GM12878 (cell line): ENCODE measurements around the gene PAX7. TPM values are rescaled to one million over a fixed set of nuclear protein-coding genes. Genes with fewer than 3 reads are reported as not detected.

ENCODE experiments used
- ATAC-seq: fragments of 200-7000 bp; cut with Tn5 transposase; 3 replicates; pipeline ENCODE4 v1.9.1; 2020; ENCODE audit warnings: mild to moderate bottlenecking, moderate library complexity
- BruUV-seq: library from RNA; stranded (reverse); fragments of 400-500 nt; replicated peaks from 2 replicates; lab custom pipeline; 2021; lab: Mats Ljungman, UMichigan
- CTCF ChIA-PET: fragments of 300-600 bp; sonication (Branson Sonifier 250); formaldehyde crosslinking; extraction: SDS; loops from one replicate; lab custom pipeline; 2021; ENCODE audit warnings: inconsistent platforms; lab: Yijun Ruan, JAX
- POLR2A ChIA-PET: fragments of 350-600 bp; formaldehyde crosslinking; extraction: SDS; loops from one replicate; lab custom pipeline; 2021; ENCODE audit warnings: inconsistent platforms; lab: Charles Lee
- RAD21 ChIA-PET: fragments of 300-600 bp; sonication (Branson Sonifier 250); formaldehyde crosslinking; loops from one replicate; lab custom pipeline; 2023; ENCODE audit warnings: antibody characterized with exemption; ENCODE audit not compliant: unreplicated experiment; lab: Charles Lee
- SMC1A ChIA-PET: fragments of 300-600 bp; sonication (Branson Sonifier 250); formaldehyde crosslinking; loops from one replicate; lab custom pipeline; 2023; ENCODE audit not compliant: unreplicated experiment, uncharacterized antibody; lab: Charles Lee
- DNase-seq: peaks from one replicate; pipeline ENCODE4 v3.0.0-alpha.2; 2011; ENCODE audit warnings: low read depth, low spot score
- FAIRE-seq: peaks from 3 replicates; lab custom pipeline; 2011; peaks lifted over from hg19 to GRCh38; lab: Jason Lieb, UNC
- H2AFZ ChIP-seq: 2 replicates; pipeline ENCODE4 v1.6.0; 2011; ENCODE audit warnings: low read depth, low read length, control low read depth; ENCODE audit not compliant: control insufficient read depth
- H3K27ac ChIP-seq: 2 replicates; pipeline ENCODE4 v1.5.1; 2011; ENCODE audit warnings: control low read depth; ENCODE audit not compliant: control insufficient read depth, insufficient read depth
- H3K27me3 ChIP-seq, 2 experiments: replicated peaks in 1 of 2; 2 replicates each; pipeline versions ENCODE4 v1.6.0 to v1.6.1; 2011; ENCODE audit warnings: low read length in 1 of 2; ENCODE audit not compliant: control insufficient read depth in 2 of 2, insufficient read depth in 2 of 2
- H3K36me3 ChIP-seq, 2 experiments: 2 replicates each; pipeline ENCODE4 v1.5.1; 2011; ENCODE audit warnings: low read length in 1 of 2; ENCODE audit not compliant: control insufficient read depth in 2 of 2, insufficient read depth in 2 of 2
- H3K4me1 ChIP-seq: 2 replicates; pipeline ENCODE4 v1.6.1; 2011; ENCODE audit warnings: mild to moderate bottlenecking, low read length, moderate library complexity, mixed read lengths; ENCODE audit not compliant: control insufficient read depth, insufficient read depth
- H3K4me2 ChIP-seq: 2 replicates; pipeline ENCODE4 v1.6.0; 2011; ENCODE audit warnings: control low read depth; ENCODE audit not compliant: control insufficient read depth, insufficient read depth
- H3K4me3 ChIP-seq: fragments of 200-600 bp; sonication (generic); 2 replicates; pipeline ENCODE4 v1.5.1; 2016
- H3K79me2 ChIP-seq: 2 replicates; pipeline ENCODE4 v1.6.0; 2011; ENCODE audit warnings: low read length; ENCODE audit not compliant: control insufficient read depth, insufficient read depth
- H3K9ac ChIP-seq: 2 replicates; pipeline ENCODE4 v1.8.0; 2011; ENCODE audit warnings: low read length, control low read depth, mixed read lengths; ENCODE audit not compliant: control insufficient read depth, insufficient read depth
- H3K9me3 ChIP-seq: replicated peaks from 3 replicates; pipeline ENCODE4 v1.5.1; 2011; ENCODE audit warnings: mild to moderate bottlenecking, low read length; ENCODE audit not compliant: control insufficient read depth, insufficient read depth
- H4K20me1 ChIP-seq: 2 replicates; pipeline ENCODE4 v1.6.0; 2011; ENCODE audit not compliant: control insufficient read depth, insufficient read depth
- BRCA1 ChIP-seq: IDR thresholded peaks from 2 replicates; pipeline ENCODE4 v1.6.1; 2011; ENCODE audit warnings: low read depth, low read length, improper control_type of control experiment
- CHD4 ChIP-seq: fragments of 200-600 bp; sonication (generic); IDR thresholded peaks from 2 replicates; pipeline ENCODE4 v1.6.1; 2016; ENCODE audit warnings: mild to moderate bottlenecking
- FOXM1 ChIP-seq: IDR thresholded peaks from 2 replicates; pipeline ENCODE4 v1.6.1; 2012; ENCODE audit warnings: low read depth, mild to moderate bottlenecking, inconsistent platforms, low read length, moderate library complexity
- GABPA ChIP-seq: IDR thresholded peaks from 2 replicates; pipeline ENCODE4 v1.6.1; 2014; ENCODE audit warnings: antibody characterized with exemption, low read depth, mild to moderate bottlenecking, inconsistent platforms
- HDAC6 ChIP-seq: fragments of 200-600 bp; sonication (generic); IDR thresholded peaks from one replicate; pipeline ENCODE4 v1.8.0; 2017; ENCODE audit warnings: antibody characterized with exemption; ENCODE audit not compliant: unreplicated experiment
- NFXL1 ChIP-seq: fragments of 450-650 bp; IDR thresholded peaks from 2 replicates; pipeline ENCODE4 v1.6.1; 2017; ENCODE audit warnings: antibody characterized with exemption, mild to moderate bottlenecking, borderline replicate concordance
- NRF1 ChIP-seq: conservative IDR thresholded peaks from 2 replicates; pipeline ENCODE4 v1.6.1; 2011; ENCODE audit warnings: mild to moderate bottlenecking, low read depth, low read length, improper control_type of control experiment
- RELB ChIP-seq: fragments of 450-650 bp; IDR thresholded peaks from 2 replicates; pipeline ENCODE4 v1.6.1; 2017; ENCODE audit warnings: low read depth, mild to moderate bottlenecking, moderate library complexity
- SMAD5 ChIP-seq: IDR thresholded peaks from 2 replicates; pipeline ENCODE4 v1.6.1; 2016; ENCODE audit warnings: antibody characterized with exemption, low read depth
- SREBF1 ChIP-seq: IDR thresholded peaks from 2 replicates; pipeline ENCODE4 v1.6.1; 2012; ENCODE audit warnings: mild to moderate bottlenecking, low read length
- SRF ChIP-seq, 2 experiments: IDR thresholded peaks; 2 replicates each; pipeline ENCODE4 v1.6.1; 2011; ENCODE audit warnings: low read depth in 2 of 2, low read length in 2 of 2, mild to moderate bottlenecking in 1 of 2, moderate library complexity in 1 of 2
- STAT1 ChIP-seq: fragments of 450-650 bp; conservative IDR thresholded peaks from 2 replicates; pipeline ENCODE4 v1.6.1; 2014; ENCODE audit warnings: antibody characterized with exemption, mild to moderate bottlenecking
- ZNF207 ChIP-seq: fragments of 450-650 bp; IDR thresholded peaks from 2 replicates; pipeline ENCODE4 v1.6.1; 2014; ENCODE audit warnings: antibody characterized with exemption, mild to moderate bottlenecking, borderline replicate concordance
- WGBS: methylation state at CpG from one replicate; pipeline ENCODE4 v1.1.6; 2016; ENCODE audit warnings: low lambda C conversion rate; ENCODE audit not compliant: insufficient replicate concordance, insufficient coverage; ENCODE audit errors: missing lambda C conversion rate; 5-methylcytosine and 5-hydroxymethylcytosine counted together
- in situ Hi-C: fragments of 300-500 bp; cut with MboI; formaldehyde crosslinking; loops from 9 replicates; pipeline ENCODE4 v1.14.3; 2018; ENCODE audit warnings: mixed read lengths
- intact Hi-C: fragments of 100-400 bp; cut with micrococcal nuclease; formaldehyde crosslinking; loops from one replicate; pipeline ENCODE4 v1.14.2; 2022; ENCODE audit not compliant: unreplicated experiment
- polyA plus RNA-seq, 11 experiments: library from polyadenylated mRNA; depleted of rRNA in 4 of 11; unstranded in 6 of 11; stranded (reverse) in 5 of 11; fragments of >200 nt; fragmentation: Nextera tagmentation in 4 of 11; fragmentation: Illumina TruSeq in 1 of 11; extraction: Ambion mirVana in 4 of 11; extraction: Trizol in 1 of 11; gene quantifications; 1 replicate in 1 of 11; 2 replicates in 10 of 11; pipeline versions ENCODE4 v1.2.1 to v1.2.3, GENCODE V29; 2011 to 2016; ENCODE audit warnings: inconsistent platforms in 2 of 11, missing spikeins in 2 of 11, low read depth in 1 of 11
- total RNA-seq, 4 experiments: library from RNA; depleted of rRNA in 3 of 4; stranded (reverse); fragments of >200 nt in 3 of 4; fragmentation: Illumina TruSeq in 1 of 4; extraction: Trizol in 1 of 4; gene quantifications; 2 replicates each; pipeline versions ENCODE4 v1.2.1 to v1.2.3, GENCODE V29; 2013 to 2021

PAX7 gene
- total and polyA plus RNA-seq, 10 of the 15 experiments (the other 5 are each of a cell fraction or from before 2014, with no cell fraction given), result not detected

GRCh38 chr1:18719786-18720451 lies 89.3 kb downstream of the PAX7 start:
- no peak overlapping the region for H3K4me2 ChIP-seq
- ChIA-PET RAD21 (no interaction called here), SMC1A (no interaction called here), POLR2A (no interaction called here), CTCF (interaction anchor here (0.7 kb wide), 1 partner anchor 161 kb away, joined by 3 read pairs; no protein-coding TSS in a partner anchor)
- FAIRE-seq (no peak), DNase-seq (no peak), ATAC-seq (no peak)
- BruUV-seq, result no TSS peak
- no peak overlapping the region for H3K27ac ChIP-seq
- no peak overlapping the region for H3K9ac ChIP-seq
- 5% methylated on average over 9 of the region's 9 CpGs for WGBS
- TF ChIP-seq NRF1 (no peak), BRCA1 (no peak), ZNF207 (no peak), SREBF1 (no peak), HDAC6 (no peak), STAT1 (no peak), CHD4 (no peak), NFXL1 (no peak), GABPA (no peak), SRF (IDR thresholded peaks at IDR 0.05; ENCODE audit: low read depth in 2 of 2, low read length in 2 of 2) (no peak), RELB (no peak), FOXM1 (no peak), SMAD5 (no peak)
- no peaks in the 10 kb centered on the region for H3K36me3 ChIP-seq
- H3K4me3 ChIP-seq, result no peak overlapping the region
- no peaks in the 10 kb centered on the region for H4K20me1 ChIP-seq
- no peaks in the 10 kb centered on the region for H3K9me3 ChIP-seq
- H3K4me1 ChIP-seq, result no peaks in the 10 kb centered on the region
- H3K79me2 ChIP-seq, result no peaks in the 10 kb centered on the region
- peaks cover 10 to 16% of the 10 kb centered on the region in 2 experiments for H3K27me3 ChIP-seq
- intact Hi-C loops (no loop called here), in situ Hi-C loops (no loop called here)
- H2AFZ ChIP-seq, result no peak overlapping the region
